GM23248 (cell line): ENCODE data around the gene VAV2.

Experiments used
- EZH2 ChIP-seq: fragments of 200-600 bp; sonication (generic); IDR thresholded peaks from 2 replicates; pipeline ENCODE4 v1.6.1; 2018; ENCODE audit warnings: antibody characterized with exemption, mild to moderate bottlenecking; ENCODE audit not compliant: insufficient read depth, poor library complexity, severe bottlenecking
- EZH2phosphoT487 ChIP-seq: fragments of 200-600 bp; sonication (generic); IDR thresholded peaks from 2 replicates; pipeline ENCODE4 v1.6.1; 2018; ENCODE audit warnings: antibody characterized with exemption, moderate library complexity, mild to moderate bottlenecking, low read depth; ENCODE audit not compliant: insufficient read depth

- TF ChIP-seq EZH2phosphoT487 (no peak), EZH2 (no peak)
Measured at GRCh38 chr9:133714606-133715294, 277.4 kb downstream of the VAV2 start.
